IPS-NIHi7 (cell line): ENCODE results near the gene IL3.

Experiments used
- DNase-seq: peaks from one replicate; pipeline ENCODE4 v3.0.0; 2012; ENCODE audit warnings: mixed read lengths; ENCODE audit errors: extremely low spot score

Gene IL3

GRCh38 chr5:132060501-132061161 lies at the start of gene IL3:
Gene IL3, plus strand, starts transcription at chr5:132060655. Its CDS starts 52 bp downstream, at chr5:132060707.
- DNase-seq = no peak

- no peak for DNase-seq
Measured at GRCh38 chr5:132010989-132011621, 49.4 kb upstream of the IL3 start.

- peak; percentile 39 for DNase-seq
Measured at GRCh38 chr5:132011622-132012343, 48.7 kb upstream of the IL3 start, which contains the start of gene ACSL6. Gene ACSL6, minus strand, starts transcription at chr5:132011658. Its CDS starts 105 bp downstream, at chr5:132011553.

GRCh38 chr5:132012371-132013005 lies 48.0 kb upstream of the IL3 start:
- DNase-seq = peak; percentile 89

GRCh38 chr5:132013006-132013689 lies 47.3 kb upstream of the IL3 start:
- no peak for DNase-seq

- no peak for DNase-seq
Measured at GRCh38 chr5:132013711-132014110, 46.7 kb upstream of the IL3 start.

GRCh38 chr5:132016721-132017250 lies 43.7 kb upstream of the IL3 start:
- DNase-seq = no peak

GRCh38 chr5:132017316-132017715 lies 43.1 kb upstream of the IL3 start:
- DNase-seq = no peak

GRCh38 chr5:132017738-132018625 lies 42.5 kb upstream of the IL3 start:
- no peak for DNase-seq

GRCh38 chr5:132019337-132019736 lies 41.1 kb upstream of the IL3 start:
- DNase-seq = no peak

- DNase-seq = no peak
Measured at GRCh38 chr5:132019857-132020555, 40.4 kb upstream of the IL3 start.

- no peak for DNase-seq
Measured at GRCh38 chr5:132020568-132021339, 39.7 kb upstream of the IL3 start.

- no peak for DNase-seq
Measured at GRCh38 chr5:132021654-132022053, 38.8 kb upstream of the IL3 start.

- DNase-seq = no peak
Measured at GRCh38 chr5:132022737-132023136, 37.7 kb upstream of the IL3 start.

GRCh38 chr5:132023258-132024116 lies 37.0 kb upstream of the IL3 start:
- DNase-seq = no peak

GRCh38 chr5:132024117-132024435 lies 36.4 kb upstream of the IL3 start:
- DNase-seq = no peak

- DNase-seq = peak; percentile 60
Measured at GRCh38 chr5:132024789-132025402, 35.6 kb upstream of the IL3 start.
